Esophagus squamous epithelium (tissue), 4 donors: ENCODE measurements around the gene GBE1.

ENCODE experiments used
- POLR2A ChIP-seq, 4 donors: fragments of 450-650 bp; IDR thresholded peaks; one replicate each; pipeline ENCODE4 v1.6.1; 2017; ENCODE audit warnings: antibody characterized with exemption in 4 of 4, mild to moderate bottlenecking in 4 of 4, moderate library complexity in 3 of 4
- TF ChIP-seq, protein P1 (sequence below), 6 experiments: fragments of 450-650 bp in 4 of 6; fragments of 200-600 bp in 2 of 6; sonication (generic) in 2 of 6; IDR thresholded peaks; one replicate each; pipeline ENCODE4 v1.5.1; 2016 to 2019; ENCODE audit warnings: antibody characterized with exemption in 6 of 6, mild to moderate bottlenecking in 4 of 6, moderate library complexity in 4 of 6

DNA sequence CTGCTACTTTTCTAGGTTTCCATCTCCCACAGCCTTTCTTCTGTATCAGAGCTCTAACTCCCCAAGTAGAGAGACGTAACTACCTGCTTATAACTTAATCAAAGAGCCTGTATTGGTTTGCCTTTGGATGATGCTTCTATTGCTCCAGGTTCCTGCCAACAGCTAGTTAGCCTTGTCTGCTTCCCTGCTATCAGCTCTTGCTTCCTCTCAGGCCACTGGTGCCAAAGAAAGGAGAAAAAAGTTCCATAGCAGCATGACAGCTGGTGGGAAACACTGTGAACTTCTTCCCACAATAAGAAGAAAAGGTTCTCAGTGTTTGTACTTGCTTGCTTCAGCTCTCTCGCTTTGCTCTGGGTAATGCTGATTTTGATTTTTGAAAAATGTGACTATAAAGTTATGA lies 206.6 kb downstream of the GBE1 start:
- no peak for TF ChIP-seq POLR2A (IDR thresholded peaks at IDR 0.05)
- TF ChIP-seq, protein P1, sequence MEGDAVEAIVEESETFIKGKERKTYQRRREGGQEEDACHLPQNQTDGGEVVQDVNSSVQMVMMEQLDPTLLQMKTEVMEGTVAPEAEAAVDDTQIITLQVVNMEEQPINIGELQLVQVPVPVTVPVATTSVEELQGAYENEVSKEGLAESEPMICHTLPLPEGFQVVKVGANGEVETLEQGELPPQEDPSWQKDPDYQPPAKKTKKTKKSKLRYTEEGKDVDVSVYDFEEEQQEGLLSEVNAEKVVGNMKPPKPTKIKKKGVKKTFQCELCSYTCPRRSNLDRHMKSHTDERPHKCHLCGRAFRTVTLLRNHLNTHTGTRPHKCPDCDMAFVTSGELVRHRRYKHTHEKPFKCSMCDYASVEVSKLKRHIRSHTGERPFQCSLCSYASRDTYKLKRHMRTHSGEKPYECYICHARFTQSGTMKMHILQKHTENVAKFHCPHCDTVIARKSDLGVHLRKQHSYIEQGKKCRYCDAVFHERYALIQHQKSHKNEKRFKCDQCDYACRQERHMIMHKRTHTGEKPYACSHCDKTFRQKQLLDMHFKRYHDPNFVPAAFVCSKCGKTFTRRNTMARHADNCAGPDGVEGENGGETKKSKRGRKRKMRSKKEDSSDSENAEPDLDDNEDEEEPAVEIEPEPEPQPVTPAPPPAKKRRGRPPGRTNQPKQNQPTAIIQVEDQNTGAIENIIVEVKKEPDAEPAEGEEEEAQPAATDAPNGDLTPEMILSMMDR (IDR thresholded peaks at IDR 0.05), result no peak
